CD8-positive, alpha-beta memory T cell (primary cell): Measurements from ENCODE around the gene TMEM132D. TPM values are rescaled to one million over a fixed set of nuclear protein-coding genes. Genes with fewer than 3 reads are reported as not detected.

Source experiments
- CTCF ChIA-PET: fragments of 350-600 bp; sonication (Branson Sonifier 250); formaldehyde crosslinking; loops from one replicate; lab custom pipeline; 2021; ENCODE audit warnings: antibody characterized with exemption; lab: Charles Lee
- POLR2A ChIA-PET: fragments of 350-600 bp; sonication (Branson Sonifier 250); formaldehyde crosslinking; loops from one replicate; lab custom pipeline; 2021; ENCODE audit warnings: antibody characterized with exemption; lab: Charles Lee
- DNase-seq, 5 donors: peaks; one replicate each; pipeline versions ENCODE4 v3.0.0 to v3.0.0-alpha.2; 2020 to 2022; ENCODE audit warnings: mixed read lengths in 1 of 5
- H3K27ac ChIP-seq: one replicate; pipeline ENCODE4 v1.7.0; 2013; ENCODE audit warnings: low read depth, mild to moderate bottlenecking, low read length, moderate library complexity
- H3K27me3 ChIP-seq: 2 replicates; pipeline ENCODE4 v1.7.0; 2013; ENCODE audit warnings: low read length, mild to moderate bottlenecking; ENCODE audit not compliant: insufficient read depth, poor library complexity, severe bottlenecking
- H3K36me3 ChIP-seq: 2 replicates; pipeline ENCODE4 v1.7.0; 2013; ENCODE audit warnings: mild to moderate bottlenecking, low read length, moderate library complexity; ENCODE audit not compliant: insufficient read depth
- H3K4me1 ChIP-seq: 2 replicates; pipeline ENCODE4 v1.7.0; 2013; ENCODE audit warnings: mild to moderate bottlenecking, low read length, moderate library complexity; ENCODE audit not compliant: insufficient read depth
- H3K4me3 ChIP-seq: 2 replicates; pipeline ENCODE4 v1.7.0; 2013; ENCODE audit warnings: mild to moderate bottlenecking, low read length
- H3K9me3 ChIP-seq: 2 replicates; pipeline ENCODE4 v1.7.0; 2013; ENCODE audit warnings: mild to moderate bottlenecking, low read length
- H3K27ac Mint-ChIP-seq, 8 donors: one replicate each; pipeline ENCODE4 v1.8.0; 2020 to 2021; ENCODE audit warnings: mixed read lengths in 8 of 8, mild to moderate bottlenecking in 6 of 8, inconsistent platforms in 3 of 8, moderate library complexity in 3 of 8
- H3K27me3 Mint-ChIP-seq, 2 donors: one replicate each; pipeline ENCODE4 v1.8.0; 2020 to 2021; ENCODE audit warnings: mixed read lengths in 2 of 2, mild to moderate bottlenecking in 1 of 2, moderate library complexity in 1 of 2
- H3K36me3 Mint-ChIP-seq, 3 donors: one replicate each; pipeline ENCODE4 v1.8.0; 2020 to 2021; ENCODE audit warnings: mixed read lengths in 3 of 3, inconsistent platforms in 1 of 3, mild to moderate bottlenecking in 1 of 3
- H3K4me1 Mint-ChIP-seq, 3 donors: one replicate each; pipeline ENCODE4 v1.8.0; 2020 to 2021; ENCODE audit warnings: mixed read lengths in 3 of 3, inconsistent platforms in 1 of 3, mild to moderate bottlenecking in 1 of 3
- H3K4me3 Mint-ChIP-seq, 7 donors: one replicate each; pipeline ENCODE4 v1.8.0; 2020 to 2021; ENCODE audit warnings: mixed read lengths in 7 of 7, mild to moderate bottlenecking in 6 of 7, moderate library complexity in 4 of 7, inconsistent platforms in 2 of 7
- H3K9me3 Mint-ChIP-seq, 5 donors: one replicate each; pipeline ENCODE4 v1.8.0; 2020 to 2022; ENCODE audit warnings: mixed read lengths in 5 of 5, mild to moderate bottlenecking in 3 of 5, moderate library complexity in 2 of 5, inconsistent platforms in 1 of 5
- polyA plus RNA-seq: library from polyadenylated mRNA; unstranded; fragments of 300-500 nt; fragmentation: Illumina TruSeq; gene quantifications from one replicate; pipeline ENCODE4 v1.2.3, GENCODE V29; 2021
- total RNA-seq, 2 experiments: library from RNA; stranded (reverse); gene quantifications; one replicate each; pipeline ENCODE4 v1.2.3, GENCODE V29; 2021

TMEM132D gene
- total and polyA plus RNA-seq, 3 experiments from 2014 or later = not detected

DNA sequence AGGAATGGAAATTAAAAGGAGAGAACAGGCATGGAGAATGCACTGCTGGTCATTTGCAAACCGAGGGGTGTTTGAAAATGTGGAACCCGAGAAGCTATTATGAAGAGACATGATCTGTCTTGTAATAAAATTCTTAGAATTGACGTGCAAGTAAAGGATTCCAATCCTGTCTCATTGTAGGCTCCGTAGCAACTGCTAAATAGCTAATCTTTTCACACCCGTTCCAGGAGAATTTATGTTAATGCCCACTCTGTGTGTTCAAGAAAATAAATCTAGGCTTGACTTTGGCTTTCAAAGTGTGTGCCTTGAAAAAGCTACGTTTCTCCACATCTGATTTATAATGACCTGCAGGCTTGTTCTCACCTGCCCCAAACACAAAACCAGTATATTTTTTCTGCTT, 669.6 kb downstream of the TMEM132D start:
- Mint-ChIP-seq H3K9me3 (no peaks in the 10 kb centered on the region), H3K4me1 (no peaks in the 10 kb centered on the region), H3K27me3 (peaks cover 0 to 5% of the 10 kb centered on the region in 2 donors), H3K36me3 (no peaks in the 10 kb centered on the region), H3K27ac (no peak overlapping the region), H3K4me3 (no peak overlapping the region)
- POLR2A ChIA-PET = no interaction called here
- CTCF ChIA-PET = no interaction called here
- Histone ChIP-seq H3K4me1 (no peaks in the 10 kb centered on the region), H3K27ac (no peak overlapping the region), H3K27me3 (no peaks in the 10 kb centered on the region), H3K9me3 (no peaks in the 10 kb centered on the region), H3K36me3 (no peaks in the 10 kb centered on the region), H3K4me3 (no peak overlapping the region)
- DNase-seq = no peak

DNA sequence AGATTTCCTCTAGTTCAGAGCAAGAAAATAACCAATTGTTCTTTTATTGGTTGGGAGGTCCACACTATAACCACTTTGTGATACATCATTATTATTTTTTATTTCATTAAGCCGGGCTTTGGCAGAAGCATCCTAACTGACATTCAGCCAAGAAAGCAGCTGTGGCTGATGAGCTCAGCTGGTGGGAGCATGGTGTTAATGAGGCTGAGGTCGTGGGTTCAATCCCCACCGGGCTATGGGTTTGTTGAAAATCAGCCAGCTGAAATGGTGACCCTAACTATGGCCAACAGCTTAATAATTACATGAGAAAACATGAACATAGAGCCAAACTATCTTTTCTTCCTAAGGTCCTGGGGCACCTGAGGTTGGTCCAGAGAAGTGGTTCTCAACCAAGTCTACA, 672.3 kb downstream of the TMEM132D start:
- DNase-seq = no peak
- Histone ChIP-seq H3K4me1 (no peaks in the 10 kb centered on the region), H3K27ac (no peak overlapping the region), H3K9me3 (no peaks in the 10 kb centered on the region), H3K4me3 (no peak overlapping the region), H3K36me3 (no peaks in the 10 kb centered on the region), H3K27me3 (no peaks in the 10 kb centered on the region)
- Mint-ChIP-seq H3K9me3 (peaks cover 0 to 5% (median 0%) of the 10 kb centered on the region in 5 donors), H3K36me3 (no peaks in the 10 kb centered on the region), H3K4me1 (no peaks in the 10 kb centered on the region), H3K27ac (no peak overlapping the region), H3K27me3 (peaks cover 0 to 8% of the 10 kb centered on the region in 2 donors), H3K4me3 (peak overlapping the region in 1 of 7 donors; percentile 32)
- ChIA-PET CTCF (interaction anchor here (0.6 kb wide), 1 partner anchor 1049 kb away, joined by 3 read pairs; no protein-coding TSS in a partner anchor), POLR2A (no interaction called here)

DNA sequence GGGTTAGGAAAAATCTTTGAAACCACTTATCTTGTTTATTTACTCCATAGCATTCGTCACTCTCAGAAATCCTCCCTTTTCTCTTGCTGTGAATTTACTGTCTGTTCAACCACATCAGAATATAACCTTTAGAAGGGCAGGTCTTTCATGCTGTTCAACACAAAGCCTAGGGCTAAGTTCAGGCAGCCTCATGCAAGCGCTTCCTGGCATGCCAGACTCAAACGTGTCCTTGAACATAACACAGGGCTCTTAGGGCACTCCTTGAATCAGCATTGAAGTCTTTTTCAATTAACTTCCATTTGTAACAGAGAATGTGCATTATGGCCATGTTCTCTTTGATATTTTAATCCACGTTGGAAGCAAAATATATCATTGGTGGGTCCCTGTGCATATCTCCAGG, 672.8 kb downstream of the TMEM132D start:
- H3K4me1 ChIP-seq = no peaks in the 10 kb centered on the region
- no peaks in the 10 kb centered on the region for H3K27me3 ChIP-seq
- DNase-seq = no peak
- H3K36me3 ChIP-seq = no peaks in the 10 kb centered on the region
- H3K27ac ChIP-seq = no peak overlapping the region
- ChIA-PET POLR2A (no interaction called here), CTCF (no interaction called here)
- H3K27me3 Mint-ChIP-seq = peaks cover 0 to 6% of the 10 kb centered on the region in 2 donors
- H3K4me3 ChIP-seq = no peak overlapping the region
- H3K4me3 Mint-ChIP-seq = no peak overlapping the region
- no peaks in the 10 kb centered on the region for H3K9me3 ChIP-seq
- no peaks in the 10 kb centered on the region for H3K36me3 Mint-ChIP-seq
- peaks cover 0 to 5% (median 0%) of the 10 kb centered on the region in 5 donors for H3K9me3 Mint-ChIP-seq
- H3K4me1 Mint-ChIP-seq = no peaks in the 10 kb centered on the region
- H3K27ac Mint-ChIP-seq = no peak overlapping the region

DNA sequence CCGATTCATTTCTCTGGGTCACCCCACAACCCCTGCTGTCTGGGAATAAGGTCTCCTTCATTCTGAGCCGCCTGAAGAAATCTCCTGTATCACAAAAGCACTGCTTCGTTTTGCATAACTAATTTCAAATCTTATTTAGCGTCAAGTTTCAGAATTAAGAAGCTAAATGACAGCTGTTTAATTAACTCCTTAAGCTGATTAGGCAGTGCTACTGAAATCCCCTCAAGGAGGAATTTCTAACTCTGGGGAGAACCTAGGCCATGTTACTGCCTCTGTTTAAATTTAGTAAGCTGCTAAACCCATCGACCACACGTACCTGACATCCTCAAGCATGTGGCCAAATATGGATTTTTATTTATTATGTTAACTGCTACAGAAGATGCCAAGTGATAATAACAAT, 677.0 kb downstream of the TMEM132D start:
- ChIA-PET POLR2A (no interaction called here), CTCF (no interaction called here)
- Histone ChIP-seq H3K4me1 (no peaks in the 10 kb centered on the region), H3K27ac (no peak overlapping the region), H3K4me3 (no peak overlapping the region), H3K36me3 (no peaks in the 10 kb centered on the region), H3K9me3 (no peaks in the 10 kb centered on the region), H3K27me3 (no peaks in the 10 kb centered on the region)
- Mint-ChIP-seq H3K4me1 (no peaks in the 10 kb centered on the region), H3K36me3 (no peaks in the 10 kb centered on the region), H3K9me3 (peaks cover 0 to 5% (median 3%) of the 10 kb centered on the region in 5 donors), H3K4me3 (no peak overlapping the region), H3K27me3 (peaks cover 0 to 3% of the 10 kb centered on the region in 2 donors), H3K27ac (no peak overlapping the region)
- DNase-seq = no peak

DNA sequence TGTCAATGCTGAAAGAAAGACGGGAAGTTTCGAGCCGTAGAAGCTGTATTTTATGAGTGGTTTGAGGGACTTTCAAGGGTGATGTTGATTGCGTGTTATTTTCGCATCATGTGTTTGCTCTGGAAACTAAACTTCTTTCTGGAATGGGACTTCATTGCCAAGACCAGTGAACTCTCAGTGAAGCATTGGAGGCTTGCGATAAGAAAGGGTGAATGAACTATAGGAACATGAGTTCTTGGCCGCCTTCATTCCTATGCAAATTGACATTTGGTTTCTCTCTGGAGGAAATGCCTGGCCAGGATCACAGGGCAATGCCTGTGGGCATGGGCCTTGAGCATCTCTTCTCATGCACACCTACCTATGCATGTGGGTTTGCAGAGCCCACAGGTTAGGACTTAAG, 677.8 kb downstream of the TMEM132D start:
- Mint-ChIP-seq H3K9me3 (peaks cover 0 to 5% (median 3%) of the 10 kb centered on the region in 5 donors), H3K27ac (no peak overlapping the region), H3K36me3 (no peaks in the 10 kb centered on the region), H3K4me3 (no peak overlapping the region), H3K27me3 (peaks cover 0 to 3% of the 10 kb centered on the region in 2 donors), H3K4me1 (no peaks in the 10 kb centered on the region)
- no peaks in the 10 kb centered on the region for H3K4me1 ChIP-seq
- ChIA-PET CTCF (no interaction called here), POLR2A (no interaction called here)
- H3K4me3 ChIP-seq = no peak overlapping the region
- H3K27ac ChIP-seq = no peak overlapping the region
- H3K36me3 ChIP-seq = no peaks in the 10 kb centered on the region
- H3K9me3 ChIP-seq = no peaks in the 10 kb centered on the region
- no peaks in the 10 kb centered on the region for H3K27me3 ChIP-seq
- no peak for DNase-seq

DNA sequence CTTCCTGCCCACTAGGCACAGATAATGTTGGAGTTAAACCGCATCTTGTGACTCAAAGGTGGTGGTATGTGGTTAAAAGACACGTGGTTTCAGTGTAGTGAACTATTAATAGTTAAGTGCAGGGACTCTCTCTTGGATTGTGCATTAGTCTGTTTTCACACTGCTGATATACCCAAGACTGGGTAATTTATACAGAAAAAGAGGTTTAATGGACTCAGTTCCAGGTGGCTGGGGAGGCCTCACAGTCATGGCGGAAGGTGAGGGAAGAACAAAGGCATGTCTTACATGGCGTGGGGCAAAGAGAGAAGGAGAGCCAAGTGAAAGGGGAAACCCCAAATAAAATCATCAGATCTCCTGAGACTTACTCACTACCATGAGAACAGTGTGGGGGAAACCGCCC, 688.3 kb downstream of the TMEM132D start:
- H3K4me1 Mint-ChIP-seq = no peaks in the 10 kb centered on the region
- CTCF ChIA-PET = no interaction called here
- no peak overlapping the region for H3K27ac ChIP-seq
- H3K27me3 ChIP-seq = no peaks in the 10 kb centered on the region
- H3K4me3 Mint-ChIP-seq = no peak overlapping the region
- H3K36me3 ChIP-seq = no peaks in the 10 kb centered on the region
- no peaks in the 10 kb centered on the region for H3K4me1 ChIP-seq
- peak overlapping the region in 1 of 8 donors; percentile 50 for H3K27ac Mint-ChIP-seq
- peaks cover 0 to 1% (median 0%) of the 10 kb centered on the region in 3 donors for H3K36me3 Mint-ChIP-seq
- no peaks in the 10 kb centered on the region for H3K27me3 Mint-ChIP-seq
- peaks cover 4 to 14% (median 8%) of the 10 kb centered on the region in 5 donors for H3K9me3 Mint-ChIP-seq
- POLR2A ChIA-PET = no interaction called here
- no peak overlapping the region for H3K4me3 ChIP-seq
- H3K9me3 ChIP-seq = no peaks in the 10 kb centered on the region
- DNase-seq = no peak

DNA sequence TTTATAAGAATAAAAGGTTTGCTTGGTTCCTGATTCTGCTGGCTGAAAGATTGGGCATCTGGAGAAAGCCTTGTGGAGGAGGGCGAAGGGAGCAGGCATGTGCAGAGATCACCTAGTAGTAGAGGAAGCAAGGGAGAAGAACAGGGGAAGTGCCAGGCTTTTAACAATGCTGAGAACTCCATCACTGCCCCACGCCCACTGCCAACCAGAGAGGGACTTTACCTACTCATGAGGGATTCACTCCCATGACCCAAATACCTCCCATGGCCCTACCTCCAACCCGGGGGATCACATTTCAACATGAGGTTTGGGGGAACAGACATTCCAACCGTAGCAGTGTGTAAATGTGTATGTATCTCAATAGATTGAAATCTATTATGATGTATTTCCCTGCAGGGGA, 690.3 kb downstream of the TMEM132D start:
- Histone ChIP-seq H3K36me3 (no peaks in the 10 kb centered on the region), H3K4me3 (no peak overlapping the region), H3K4me1 (no peaks in the 10 kb centered on the region), H3K27ac (no peak overlapping the region), H3K27me3 (no peaks in the 10 kb centered on the region), H3K9me3 (no peaks in the 10 kb centered on the region)
- Mint-ChIP-seq H3K4me1 (no peaks in the 10 kb centered on the region), H3K27me3 (no peaks in the 10 kb centered on the region), H3K27ac (no peak overlapping the region), H3K4me3 (no peak overlapping the region), H3K36me3 (peaks cover 0 to 1% (median 0%) of the 10 kb centered on the region in 3 donors), H3K9me3 (peaks cover 4 to 11% (median 6%) of the 10 kb centered on the region in 5 donors)
- no peak for DNase-seq
- CTCF ChIA-PET = no interaction called here
- POLR2A ChIA-PET = no interaction called here

DNA sequence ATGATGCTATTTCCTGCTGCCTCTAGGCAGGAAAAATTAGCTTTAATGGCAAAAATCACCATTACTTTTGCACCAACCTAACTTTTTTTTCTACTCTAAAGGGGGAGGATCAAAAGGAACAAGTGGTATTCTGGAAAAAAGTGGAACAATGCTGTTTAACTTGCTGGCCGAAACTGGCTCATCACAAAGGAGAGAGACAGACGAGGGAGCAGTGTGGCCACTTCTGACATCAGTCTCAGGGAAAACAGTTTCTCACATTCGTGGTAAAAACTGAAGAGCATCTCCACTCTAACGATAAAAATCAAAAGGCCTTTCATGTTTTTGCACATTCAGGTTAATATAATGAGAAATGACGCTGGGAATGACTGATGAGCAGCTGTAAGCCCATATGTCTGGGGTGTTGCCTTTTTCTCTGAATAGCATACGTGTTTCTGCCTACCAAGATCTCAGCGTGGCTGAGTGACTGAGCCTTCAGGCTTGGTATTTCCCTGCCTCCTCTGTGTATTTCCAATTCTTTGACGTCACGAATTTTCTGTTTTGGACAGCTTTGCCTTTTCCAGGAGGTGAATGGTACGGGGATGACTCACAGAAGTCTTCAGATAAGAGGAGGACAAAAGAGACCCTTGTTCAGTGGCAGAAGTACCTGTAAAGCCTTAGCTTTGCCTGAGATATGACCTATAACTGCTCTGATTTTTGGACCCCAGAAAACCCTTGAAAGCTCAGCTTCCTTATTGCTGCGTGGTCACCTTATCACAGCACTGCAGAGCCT, 691.8 kb downstream of the TMEM132D start:
- no peaks in the 10 kb centered on the region for H3K36me3 ChIP-seq
- no peaks in the 10 kb centered on the region for H3K4me1 ChIP-seq
- no peak overlapping the region for H3K27ac Mint-ChIP-seq
- peaks cover 2 to 9% (median 6%) of the 10 kb centered on the region in 5 donors for H3K9me3 Mint-ChIP-seq
- H3K36me3 Mint-ChIP-seq = peaks cover 0 to 1% (median 0%) of the 10 kb centered on the region in 3 donors
- H3K4me3 ChIP-seq = no peak overlapping the region
- no peak overlapping the region for H3K4me3 Mint-ChIP-seq
- DNase-seq = no peak
- no peak overlapping the region for H3K27ac ChIP-seq
- POLR2A ChIA-PET = no interaction called here
- H3K9me3 ChIP-seq = no peaks in the 10 kb centered on the region
- peaks cover 0 to 8% of the 10 kb centered on the region in 2 donors for H3K27me3 Mint-ChIP-seq
- H3K4me1 Mint-ChIP-seq = no peaks in the 10 kb centered on the region
- no peaks in the 10 kb centered on the region for H3K27me3 ChIP-seq
- CTCF ChIA-PET = no interaction called here
